IPS-18a (cell line): ENCODE measurements around the gene POLR1A.

ENCODE experiments used
- H3K27ac ChIP-seq: one replicate; pipeline ENCODE4 v1.5.1; 2013; ENCODE audit warnings: low read length
- H3K27me3 ChIP-seq: one replicate; pipeline ENCODE4 v1.6.1; 2013; ENCODE audit warnings: mild to moderate bottlenecking, low read length; ENCODE audit not compliant: control insufficient read depth, insufficient read depth
- H3K36me3 ChIP-seq: one replicate; pipeline ENCODE4 v1.6.1; 2013; ENCODE audit warnings: low read depth, low read length; ENCODE audit not compliant: control insufficient read depth
- H3K4me1 ChIP-seq: one replicate; pipeline ENCODE4 v1.6.1; 2013; ENCODE audit warnings: low read depth, low read length; ENCODE audit not compliant: control insufficient read depth
- H3K4me3 ChIP-seq: one replicate; pipeline ENCODE4 v1.5.1; 2013; ENCODE audit warnings: low read length
- H3K9ac ChIP-seq: one replicate; pipeline ENCODE4 v1.6.1; 2013; ENCODE audit warnings: mild to moderate bottlenecking, low read length, moderate library complexity
- H3K9me3 ChIP-seq: one replicate; pipeline ENCODE4 v1.6.1; 2013; ENCODE audit warnings: low read depth, low read length; ENCODE audit not compliant: control insufficient read depth

POLR1A gene

GRCh38 chr2:86042256-86043168 is 63.2 kb downstream of the POLR1A start:
- Histone ChIP-seq H3K9me3 (no peaks in the 10 kb centered on the region), H3K27me3 (no peaks in the 10 kb centered on the region), H3K9ac (no peak overlapping the region), H3K36me3 (peaks cover 94% of the 10 kb centered on the region), H3K4me1 (no peaks in the 10 kb centered on the region), H3K4me3 (no peak overlapping the region), H3K27ac (no peak overlapping the region)

- H3K36me3 ChIP-seq, result peaks cover 94% of the 10 kb centered on the region
- no peaks in the 10 kb centered on the region for H3K27me3 ChIP-seq
- no peaks in the 10 kb centered on the region for H3K4me1 ChIP-seq
- no peak overlapping the region for H3K4me3 ChIP-seq
- no peak overlapping the region for H3K27ac ChIP-seq
- H3K9me3 ChIP-seq, result no peaks in the 10 kb centered on the region
- no peak overlapping the region for H3K9ac ChIP-seq
Measured at GRCh38 chr2:86039963-86040655, 65.6 kb downstream of the POLR1A start.

- H3K27ac ChIP-seq, result no peak overlapping the region
- H3K4me1 ChIP-seq, result no peaks in the 10 kb centered on the region
- H3K27me3 ChIP-seq, result no peaks in the 10 kb centered on the region
- no peaks in the 10 kb centered on the region for H3K9me3 ChIP-seq
- H3K36me3 ChIP-seq, result peaks cover 90% of the 10 kb centered on the region
- H3K4me3 ChIP-seq, result no peak overlapping the region
- no peak overlapping the region for H3K9ac ChIP-seq
Measured at GRCh38 chr2:86039178-86039962, 66.3 kb downstream of the POLR1A start.

- no peaks in the 10 kb centered on the region for H3K9me3 ChIP-seq
- H3K36me3 ChIP-seq, result peaks cover 91% of the 10 kb centered on the region
- H3K27me3 ChIP-seq, result no peaks in the 10 kb centered on the region
- no peak overlapping the region for H3K4me3 ChIP-seq
- no peaks in the 10 kb centered on the region for H3K4me1 ChIP-seq
- no peak overlapping the region for H3K9ac ChIP-seq
- H3K27ac ChIP-seq, result no peak overlapping the region
Measured at GRCh38 chr2:86038291-86039081, 67.2 kb downstream of the POLR1A start.

DNA sequence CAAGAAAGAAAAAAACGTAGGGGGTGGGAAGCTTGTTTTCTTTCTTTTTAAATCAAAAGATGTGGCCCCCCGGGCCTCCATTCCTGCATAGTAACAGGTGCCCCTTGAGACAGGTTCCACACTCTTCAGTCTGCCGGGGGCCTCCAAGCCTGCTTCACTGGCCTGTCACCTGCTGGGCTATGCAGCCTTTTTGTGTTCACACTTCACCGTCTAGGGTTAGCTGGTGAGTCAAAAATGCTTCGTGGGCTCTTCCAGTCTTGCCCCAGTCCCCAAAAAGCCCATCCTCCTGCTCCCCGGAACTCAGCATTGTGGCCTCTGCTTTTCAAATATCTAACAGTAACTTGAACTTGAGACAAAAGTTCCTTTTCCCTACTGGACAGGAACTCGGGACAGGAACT is 67.9 kb downstream of the POLR1A start:
- Histone ChIP-seq H3K4me3 (no peak overlapping the region), H3K27me3 (no peaks in the 10 kb centered on the region), H3K9ac (no peak overlapping the region), H3K4me1 (no peaks in the 10 kb centered on the region), H3K27ac (no peak overlapping the region), H3K36me3 (peaks cover 92% of the 10 kb centered on the region), H3K9me3 (no peaks in the 10 kb centered on the region)

GRCh38 chr2:86037141-86037794 is 68.4 kb downstream of the POLR1A start:
- no peak overlapping the region for H3K9ac ChIP-seq
- no peak overlapping the region for H3K4me3 ChIP-seq
- H3K4me1 ChIP-seq, result no peaks in the 10 kb centered on the region
- no peaks in the 10 kb centered on the region for H3K9me3 ChIP-seq
- no peaks in the 10 kb centered on the region for H3K27me3 ChIP-seq
- H3K36me3 ChIP-seq, result peaks cover 92% of the 10 kb centered on the region
- no peak overlapping the region for H3K27ac ChIP-seq

- H3K9ac ChIP-seq, result no peak overlapping the region
- no peaks in the 10 kb centered on the region for H3K27me3 ChIP-seq
- H3K4me3 ChIP-seq, result no peak overlapping the region
- no peaks in the 10 kb centered on the region for H3K4me1 ChIP-seq
- H3K36me3 ChIP-seq, result peaks cover 92% of the 10 kb centered on the region
- no peaks in the 10 kb centered on the region for H3K9me3 ChIP-seq
- no peak overlapping the region for H3K27ac ChIP-seq
Measured at GRCh38 chr2:86036669-86037138, 69.0 kb downstream of the POLR1A start.

GRCh38 chr2:86035883-86036668 is 69.6 kb downstream of the POLR1A start:
- H3K27me3 ChIP-seq, result no peaks in the 10 kb centered on the region
- no peaks in the 10 kb centered on the region for H3K4me1 ChIP-seq
- peaks cover 90% of the 10 kb centered on the region for H3K36me3 ChIP-seq
- no peaks in the 10 kb centered on the region for H3K9me3 ChIP-seq
- no peak overlapping the region for H3K27ac ChIP-seq
- no peak overlapping the region for H3K9ac ChIP-seq
- H3K4me3 ChIP-seq, result no peak overlapping the region

- Histone ChIP-seq H3K4me3 (no peak overlapping the region), H3K4me1 (no peaks in the 10 kb centered on the region)
Measured at GRCh38 chr2:86035376-86035882, 70.3 kb downstream of the POLR1A start.

More at GRCh38 chr2:86035376-86035882, 70.3 kb downstream of the POLR1A start:
- Histone ChIP-seq H3K27ac (no peak overlapping the region), H3K27me3 (no peaks in the 10 kb centered on the region), H3K9ac (no peak overlapping the region), H3K9me3 (no peaks in the 10 kb centered on the region), H3K36me3 (peaks cover 91% of the 10 kb centered on the region)
